Endothelial cell of umbilical vein (primary cell): ENCODE results near the gene UFD1. TPM values are rescaled to one million over a fixed set of nuclear protein-coding genes. Genes with fewer than 3 reads are reported as not detected.
"Not testable (repeated sequence)": the region's sequence is repeated elsewhere in the genome, so short reads cannot be mapped to it uniquely, and the experiment has no call there.

ENCODE experiments used
- BruUV-seq: library from RNA; stranded (reverse); fragments of 400-500 nt; replicated peaks from 2 replicates; lab custom pipeline; 2021; lab: Mats Ljungman, UMichigan
- CTCF ChIA-PET: fragments of 300-600, 350-600 bp; sonication (Branson Sonifier 250); formaldehyde crosslinking; loops from one replicate; lab custom pipeline; 2021; ENCODE audit warnings: antibody characterized with exemption, inconsistent platforms; lab: Charles Lee
- POLR2A ChIA-PET: fragments of 300-600, 350-600 bp; sonication (Branson Sonifier 250); formaldehyde crosslinking; loops from one replicate; lab custom pipeline; 2021; ENCODE audit warnings: antibody characterized with exemption, inconsistent platforms; lab: Charles Lee
- DNase-seq: peaks from one replicate; pipeline ENCODE4 v3.0.0-alpha.2; 2011; ENCODE audit warnings: low read depth, low spot score
- FAIRE-seq: peaks from 2 replicates; lab custom pipeline; 2011; peaks lifted over from hg19 to GRCh38; lab: Jason Lieb, UNC
- H2AFZ ChIP-seq: 2 replicates; pipeline ENCODE4 v1.6.0; 2012; ENCODE audit warnings: low read depth, low read length, control low read depth, inconsistent platforms
- H3K27ac ChIP-seq: 2 replicates; pipeline ENCODE4 v1.5.1; 2011; ENCODE audit warnings: low read depth, mild to moderate bottlenecking, control low read depth, low read length, moderate library complexity; ENCODE audit not compliant: insufficient read depth
- H3K27me3 ChIP-seq, 2 experiments: 2 replicates each; pipeline versions ENCODE4 v1.6.0 to v1.6.1; 2011; ENCODE audit warnings: low read length in 2 of 2, mixed read lengths in 1 of 2; ENCODE audit not compliant: control insufficient read depth in 2 of 2, insufficient read depth in 2 of 2
- H3K36me3 ChIP-seq, 2 experiments: 2 replicates in 1 of 2; 3 replicates in 1 of 2; pipeline ENCODE4 v1.5.1; 2011; ENCODE audit warnings: low read length in 2 of 2, mild to moderate bottlenecking in 1 of 2, moderate library complexity in 1 of 2; ENCODE audit not compliant: control insufficient read depth in 2 of 2, insufficient read depth in 2 of 2; ENCODE audit errors: extremely low read depth in 1 of 2
- H3K4me1 ChIP-seq: 3 replicates; pipeline ENCODE4 v1.5.1; 2011; ENCODE audit warnings: mild to moderate bottlenecking, low read length; ENCODE audit not compliant: control insufficient read depth, insufficient read depth; ENCODE audit errors: extremely low read depth
- H3K4me2 ChIP-seq: 2 replicates; pipeline ENCODE4 v1.6.1; 2011; ENCODE audit warnings: low read length, control low read depth, mixed read lengths; ENCODE audit not compliant: insufficient read depth
- H3K4me3 ChIP-seq, 3 experiments: fragments of 200-600 bp in 1 of 3; sonication (generic), shearing (Covaris generic) in 1 of 3; replicated peaks in 1 of 3; 2 replicates each; pipeline ENCODE4 v1.5.1; 2011 to 2016; ENCODE audit warnings: control low read depth in 3 of 3, low read length in 3 of 3, mild to moderate bottlenecking in 2 of 3, inconsistent platforms in 1 of 3, low read depth in 1 of 3, moderate library complexity in 1 of 3; ENCODE audit not compliant: insufficient read depth in 1 of 3
- H3K79me2 ChIP-seq: 2 replicates; pipeline ENCODE4 v1.6.0; 2012; ENCODE audit warnings: low read length, inconsistent platforms; ENCODE audit not compliant: control insufficient read depth, insufficient read depth
- H3K9ac ChIP-seq: replicated peaks from 2 replicates; pipeline ENCODE3; 2011; ENCODE audit warnings: low read length, control low read depth; ENCODE audit not compliant: insufficient read depth; ENCODE audit errors: extremely low read depth
- H3K9me1 ChIP-seq: replicated peaks from 3 replicates; pipeline ENCODE4 v1.6.0; 2011; ENCODE audit warnings: mild to moderate bottlenecking, low read length; ENCODE audit not compliant: control insufficient read depth, insufficient read depth; ENCODE audit errors: extremely low read depth
- H3K9me3 ChIP-seq: replicated peaks from 2 replicates; pipeline ENCODE4 v1.5.1; 2012; ENCODE audit warnings: low read length, inconsistent platforms; ENCODE audit not compliant: control insufficient read depth, insufficient read depth
- H4K20me1 ChIP-seq: replicated peaks from 2 replicates; pipeline ENCODE3; 2011; ENCODE audit warnings: mild to moderate bottlenecking, low read length; ENCODE audit not compliant: control insufficient read depth, insufficient read depth; ENCODE audit errors: extremely low read depth
- EZH2 ChIP-seq: IDR thresholded peaks from 2 replicates; pipeline ENCODE4 v1.6.1; 2012; ENCODE audit warnings: borderline replicate concordance, low read depth, mild to moderate bottlenecking, moderate library complexity, low read length, inconsistent platforms; ENCODE audit not compliant: severe bottlenecking
- FOS ChIP-seq: IDR thresholded peaks from 2 replicates; pipeline ENCODE4 v1.6.1; 2011; ENCODE audit warnings: mild to moderate bottlenecking, low read length, moderate library complexity, borderline replicate concordance; ENCODE audit not compliant: insufficient read depth
- GATA2 ChIP-seq: IDR thresholded peaks from 2 replicates; pipeline ENCODE4 v1.7.0; 2011; ENCODE audit warnings: low read depth, mild to moderate bottlenecking, moderate library complexity, mixed read lengths, low read length; ENCODE audit not compliant: insufficient read length, insufficient read depth
- JUN ChIP-seq: IDR thresholded peaks from 2 replicates; pipeline ENCODE4 v1.6.1; 2011; ENCODE audit warnings: borderline replicate concordance, low read depth; ENCODE audit not compliant: insufficient read length, insufficient read depth
- MYC ChIP-seq: IDR thresholded peaks from one replicate; pipeline ENCODE4 v1.6.1; 2011; ENCODE audit warnings: mild to moderate bottlenecking, low read depth, low read length
- POLR2A ChIP-seq: IDR thresholded peaks from 2 replicates; pipeline ENCODE4 v1.6.1; 2012; ENCODE audit warnings: low read depth, mild to moderate bottlenecking, control low read depth, low read length
- POLR2AphosphoS5 ChIP-seq: IDR thresholded peaks from 2 replicates; pipeline ENCODE4 v1.6.1; 2012; ENCODE audit warnings: low read depth, mild to moderate bottlenecking, control low read depth, low read length, moderate library complexity; ENCODE audit not compliant: insufficient read depth
- dilution Hi-C: fragments of 300-500 bp; cut with MboI; formaldehyde crosslinking; loops from one replicate; pipeline ENCODE4 v1.15.0; 2019; ENCODE audit warnings: low sequenced_read_pairs; ENCODE audit not compliant: extremely low pct_ligation_motif_present
- intact Hi-C: fragments of 100-400 bp; cut with micrococcal nuclease; formaldehyde crosslinking; loops from one replicate; pipeline ENCODE4 v1.10.0; 2022
- polyA plus RNA-seq, 4 experiments: library from polyadenylated mRNA; depleted of rRNA in 3 of 4; stranded (reverse) in 3 of 4; unstranded in 1 of 4; fragments of >200 nt; gene quantifications; 2 replicates each; pipeline versions ENCODE4 v1.2.1 to v1.2.3, GENCODE V29; 2011 to 2012; ENCODE audit warnings: missing spikeins in 1 of 4
- total RNA-seq: library from RNA; stranded (reverse); gene quantifications from 2 replicates; pipeline ENCODE4 v1.2.3, GENCODE V29; 2021
- TF ChIP-seq, protein P1 (sequence below), 2 donors: IDR thresholded peaks; 1 replicate in 1 of 2; 2 replicates in 1 of 2; pipeline ENCODE4 v1.5.1; 2011; ENCODE audit warnings: low read length in 2 of 2, mild to moderate bottlenecking in 2 of 2, moderate library complexity in 2 of 2, control low read depth in 1 of 2, inconsistent platforms in 1 of 2, low read depth in 1 of 2; ENCODE audit not compliant: insufficient read depth in 1 of 2; ENCODE audit errors: extremely low read depth in 1 of 2
- TF ChIP-seq, protein P2 (sequence below): IDR thresholded peaks from 2 replicates; pipeline ENCODE4 v1.6.1; 2011; ENCODE audit not compliant: insufficient read depth, insufficient read length

The UFD1 gene
- total and polyA plus RNA-seq, 2 donors (not counting 3 experiments of a cell fraction or from before 2014, with no cell fraction given): 127 to 228 TPM

- Histone ChIP-seq H3K9me1 (no peaks in the 10 kb centered on the region), H3K9me3 (no peaks in the 10 kb centered on the region), H3K27me3 (no peaks in the 10 kb centered on the region), H3K36me3 (peaks cover 5 to 8% of the 10 kb centered on the region in 2 experiments), H3K9ac (no peak overlapping the region), H3K79me2 (peaks cover 22% of the 10 kb centered on the region), H4K20me1 (no peaks in the 10 kb centered on the region), H3K4me1 (peaks cover 3% of the 10 kb centered on the region), H2AFZ (no peak overlapping the region), H3K27ac (no peak overlapping the region), H3K4me3 (no peak overlapping the region), H3K4me2 (no peak overlapping the region)
- no peak for FAIRE-seq
- dilution Hi-C loops: no loop called here
- POLR2A ChIA-PET: no interaction called here
- intact Hi-C loops: no loop called here
- BruUV-seq: no TSS peak
- DNase-seq: no peak
- TF ChIP-seq, protein P1, sequence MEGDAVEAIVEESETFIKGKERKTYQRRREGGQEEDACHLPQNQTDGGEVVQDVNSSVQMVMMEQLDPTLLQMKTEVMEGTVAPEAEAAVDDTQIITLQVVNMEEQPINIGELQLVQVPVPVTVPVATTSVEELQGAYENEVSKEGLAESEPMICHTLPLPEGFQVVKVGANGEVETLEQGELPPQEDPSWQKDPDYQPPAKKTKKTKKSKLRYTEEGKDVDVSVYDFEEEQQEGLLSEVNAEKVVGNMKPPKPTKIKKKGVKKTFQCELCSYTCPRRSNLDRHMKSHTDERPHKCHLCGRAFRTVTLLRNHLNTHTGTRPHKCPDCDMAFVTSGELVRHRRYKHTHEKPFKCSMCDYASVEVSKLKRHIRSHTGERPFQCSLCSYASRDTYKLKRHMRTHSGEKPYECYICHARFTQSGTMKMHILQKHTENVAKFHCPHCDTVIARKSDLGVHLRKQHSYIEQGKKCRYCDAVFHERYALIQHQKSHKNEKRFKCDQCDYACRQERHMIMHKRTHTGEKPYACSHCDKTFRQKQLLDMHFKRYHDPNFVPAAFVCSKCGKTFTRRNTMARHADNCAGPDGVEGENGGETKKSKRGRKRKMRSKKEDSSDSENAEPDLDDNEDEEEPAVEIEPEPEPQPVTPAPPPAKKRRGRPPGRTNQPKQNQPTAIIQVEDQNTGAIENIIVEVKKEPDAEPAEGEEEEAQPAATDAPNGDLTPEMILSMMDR (IDR thresholded peaks at IDR 0.05; ENCODE audit: extremely low read depth in 1 of 2, insufficient read depth in 1 of 2, low read depth in 1 of 2, low read length in 2 of 2): no peak
- TF ChIP-seq JUN (no peak), GATA2 (no peak), FOS (no peak), MYC (no peak), POLR2AphosphoS5 (no peak), EZH2 (no peak), POLR2A (no peak)
- TF ChIP-seq, protein P2, sequence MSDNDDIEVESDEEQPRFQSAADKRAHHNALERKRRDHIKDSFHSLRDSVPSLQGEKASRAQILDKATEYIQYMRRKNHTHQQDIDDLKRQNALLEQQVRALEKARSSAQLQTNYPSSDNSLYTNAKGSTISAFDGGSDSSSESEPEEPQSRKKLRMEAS: no peak
- CTCF ChIA-PET: no interaction called here
Observed at GRCh38 chr22:19438298-19438697, 40.7 kb downstream of the UFD1 start.

DNA sequence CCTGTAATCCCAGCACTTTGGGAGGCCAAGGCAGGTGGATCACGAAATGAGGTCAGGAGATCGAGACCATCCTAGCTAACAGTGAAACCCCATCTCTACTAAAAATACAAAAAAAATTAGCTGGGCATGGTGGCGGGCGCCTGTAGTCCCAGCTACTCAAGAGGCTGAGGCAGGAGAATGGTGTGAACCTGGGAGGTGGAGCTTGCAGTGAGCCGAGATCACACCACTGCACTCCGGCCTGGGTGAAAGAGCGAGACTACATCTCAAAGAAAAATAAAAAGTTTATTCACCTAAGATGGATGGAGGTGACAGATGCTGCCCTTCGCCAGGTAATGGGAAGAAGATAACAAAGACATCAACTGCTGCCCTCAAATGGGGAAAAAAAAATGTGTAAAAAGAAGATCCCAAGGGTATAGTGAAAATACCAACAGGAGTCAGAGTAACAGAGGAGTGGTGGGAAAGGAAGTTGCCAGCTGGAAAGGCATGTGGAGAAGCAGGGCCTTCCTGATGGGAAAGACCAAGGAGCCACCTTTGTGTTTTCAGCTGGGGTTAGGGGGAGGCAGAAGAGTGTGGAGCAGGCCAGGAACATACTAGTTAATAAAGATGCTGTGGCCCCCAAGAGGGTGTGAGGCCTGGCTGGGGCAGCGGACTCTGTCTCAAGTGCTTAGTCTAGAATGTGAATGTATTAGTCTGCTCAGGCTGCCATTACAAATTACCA is 42.4 kb downstream of the UFD1 start:
- BruUV-seq, H3K36me3 ChIP-seq, CTCF ChIA-PET: not testable (repeated sequence)

More for the DNA sequence above, 42.4 kb downstream of the UFD1 start:
- H3K4me1 ChIP-seq, H3K9ac ChIP-seq, intact Hi-C loops, H3K4me2 ChIP-seq, POLR2A ChIA-PET, H4K20me1 ChIP-seq, H3K4me3 ChIP-seq, H3K27me3 ChIP-seq, FAIRE-seq, H3K27ac ChIP-seq, H3K9me1 ChIP-seq, H3K9me3 ChIP-seq, H2AFZ ChIP-seq, DNase-seq, dilution Hi-C loops: not testable (repeated sequence)
- peaks cover 13% of the 10 kb centered on the region for H3K79me2 ChIP-seq
